HL-60 (cell line): Measurements from ENCODE around the gene ZNF444.

Experiments used
- CTCF ChIP-seq: IDR thresholded peaks from one replicate; pipeline ENCODE4 v1.5.1; 2011; ENCODE audit warnings: low read length, control low read depth, inconsistent platforms; ENCODE audit not compliant: insufficient read depth
- GABPA ChIP-seq: IDR thresholded peaks from 2 replicates; pipeline ENCODE4 v1.6.1; 2012; ENCODE audit warnings: low read depth
- POLR2AphosphoS5 ChIP-seq: IDR thresholded peaks from 2 replicates; pipeline ENCODE4 v1.6.1; 2012; ENCODE audit warnings: low read depth
- SPI1 ChIP-seq: IDR thresholded peaks from 2 replicates; pipeline ENCODE4 v1.6.1; 2012; ENCODE audit warnings: low read depth, mild to moderate bottlenecking, borderline replicate concordance

- TF ChIP-seq CTCF (peak; percentile 54), POLR2AphosphoS5 (no peak), GABPA (no peak), SPI1 (no peak)
Observed at GRCh38 chr19:56105090-56105701, 35.9 kb upstream of the ZNF444 start.
